ENCODE results near the gene ALPL. TPM values are rescaled to one million over a fixed set of nuclear protein-coding genes. Genes with fewer than 3 reads are reported as not detected.
A peak's percentile ranks its signal among the peaks of the same experiment; 100 is the strongest.

Gene ALPL
- total RNA-seq, 1 donor from 2014 or later = 123 TPM

DNA sequence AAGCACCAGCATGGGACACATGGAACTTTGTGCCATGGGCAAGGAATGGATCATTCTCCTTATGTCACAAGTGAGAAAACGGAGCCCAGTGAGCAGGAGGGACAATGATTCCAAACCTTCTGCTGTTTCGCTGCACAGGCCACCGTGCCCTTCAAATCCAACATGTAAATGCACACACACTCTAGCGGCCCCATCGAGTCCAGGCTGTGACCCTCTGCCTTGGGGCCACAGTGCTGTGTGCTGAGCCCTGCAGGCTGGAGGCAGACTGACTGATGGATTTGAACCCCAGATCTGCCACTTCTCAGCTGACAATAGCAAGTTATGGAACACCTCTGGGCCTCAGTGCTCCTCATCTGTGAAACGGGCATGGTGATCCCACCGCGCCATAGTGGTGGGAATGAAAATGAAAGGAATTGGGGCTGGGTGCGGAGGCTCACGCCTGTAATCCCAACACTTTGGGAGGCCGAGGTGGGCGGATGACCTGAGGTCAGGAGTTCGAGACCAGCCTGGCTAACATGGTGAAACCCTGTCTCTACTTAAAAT is 63.6 kb downstream of the ALPL start:
- Histone ChIP-seq H3K27me3 (ENCODE audit: low read depth) (no peaks in the 10 kb centered on the region), H3K27ac (no peak overlapping the region), H3K4me3 (no peak overlapping the region), H3K4me1 (peaks cover 20% of the 10 kb centered on the region), H3K9me3 (no peaks in the 10 kb centered on the region), H3K36me3 (no peaks in the 10 kb centered on the region)
- intact Hi-C loops (cut with DNase I) = no loop called here
- no peak for DNase-seq
- no peak for TF ChIP-seq CTCF (IDR thresholded peaks at IDR 0.05)
- no peak for ATAC-seq

GRCh38 chr1:21573475-21573874 is 64.3 kb downstream of the ALPL start:
- H3K27ac ChIP-seq = no peak overlapping the region

GRCh38 chr1:21573971-21574465 is 64.8 kb downstream of the ALPL start:
- peak; percentile 54 for TF ChIP-seq CTCF (IDR thresholded peaks at IDR 0.05)
- peak; percentile 79 for DNase-seq
- no peaks in the 10 kb centered on the region for H3K9me3 ChIP-seq
- peak overlapping the region; percentile 84 for H3K27ac ChIP-seq
- H3K4me1 ChIP-seq = peaks cover 20% of the 10 kb centered on the region
- peak; percentile 32 to 68 for ATAC-seq
- intact Hi-C loops (cut with DNase I) = no loop called here
- H3K36me3 ChIP-seq = no peaks in the 10 kb centered on the region
- H3K4me3 ChIP-seq = no peak overlapping the region
- no peaks in the 10 kb centered on the region for H3K27me3 ChIP-seq (ENCODE audit: low read depth)

More at GRCh38 chr1:21573475-21573874, 64.3 kb downstream of the ALPL start:
- Histone ChIP-seq H3K36me3 (no peaks in the 10 kb centered on the region), H3K9me3 (no peaks in the 10 kb centered on the region), H3K4me1 (peaks cover 20% of the 10 kb centered on the region), H3K27me3 (ENCODE audit: low read depth) (no peaks in the 10 kb centered on the region), H3K4me3 (no peak overlapping the region)
- TF ChIP-seq CTCF (IDR thresholded peaks at IDR 0.05) = no peak
- no peak for DNase-seq
- intact Hi-C loops (cut with DNase I) = no loop called here
- ATAC-seq = no peak

DNA sequence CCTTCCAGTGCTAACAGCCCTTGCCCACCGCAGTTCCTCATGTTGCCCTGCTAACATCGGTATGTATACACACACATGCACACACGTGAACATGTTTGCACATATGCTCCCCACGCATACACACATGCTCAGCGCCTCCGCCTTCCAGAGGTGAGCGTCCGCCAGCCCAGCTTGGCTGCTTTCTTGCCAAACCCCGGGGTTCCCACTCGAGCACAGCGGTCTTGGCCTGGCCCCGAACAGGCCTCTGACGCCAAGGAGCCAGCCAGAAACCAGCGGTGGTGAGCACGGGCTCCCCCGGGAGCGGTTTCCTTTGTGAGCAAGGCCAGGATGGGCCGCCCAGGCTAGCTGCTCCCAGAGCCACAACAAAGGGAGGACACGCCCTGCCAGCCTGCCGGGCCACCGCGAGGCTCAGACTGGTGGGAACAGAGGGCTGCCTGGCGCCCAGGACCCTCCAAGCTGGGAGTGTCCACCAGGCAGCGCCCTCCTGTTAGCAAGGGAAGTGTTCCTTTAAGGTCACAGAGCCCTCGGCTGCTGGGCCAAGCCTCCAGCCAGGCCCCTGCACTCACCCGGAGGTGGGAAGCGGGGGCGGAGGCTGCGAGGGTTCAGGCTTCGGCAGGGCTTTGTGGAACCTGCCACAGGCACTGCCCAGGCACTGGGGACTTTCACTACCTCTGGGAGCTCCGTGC is 65.4 kb downstream of the ALPL start:
- H3K9me3 ChIP-seq = no peaks in the 10 kb centered on the region
- peak; percentile 64 for DNase-seq
- peak; percentile 16 to 64 for ATAC-seq
- no peak for TF ChIP-seq CTCF (IDR thresholded peaks at IDR 0.05)
- peak overlapping the region; percentile 84 for H3K27ac ChIP-seq
- no peaks in the 10 kb centered on the region for H3K27me3 ChIP-seq (ENCODE audit: low read depth)
- H3K4me1 ChIP-seq = peaks cover 20% of the 10 kb centered on the region
- intact Hi-C loops (cut with DNase I) = no loop called here
- no peak overlapping the region for H3K4me3 ChIP-seq
- H3K36me3 ChIP-seq = no peaks in the 10 kb centered on the region

- H3K27ac ChIP-seq = peak overlapping the region; percentile 84
- intact Hi-C loops (cut with DNase I) = no loop called here
- H3K4me1 ChIP-seq = peaks cover 20% of the 10 kb centered on the region
- DNase-seq (no peak), ATAC-seq (no peak)
- no peak overlapping the region for H3K4me3 ChIP-seq
- H3K9me3 ChIP-seq = no peaks in the 10 kb centered on the region
- no peak for TF ChIP-seq CTCF (IDR thresholded peaks at IDR 0.05)
- H3K27me3 ChIP-seq (ENCODE audit: low read depth) = no peaks in the 10 kb centered on the region
- no peaks in the 10 kb centered on the region for H3K36me3 ChIP-seq
These were observed 66.2 kb downstream of the ALPL start for GRCh38 chr1:21575351-21575942.

Measured in lower lobe of right lung (tissue), 2 donors.